ENCODE results near the gene PTPN14. TPM values are rescaled to one million over a fixed set of nuclear protein-coding genes. Genes with fewer than 3 reads are reported as not detected.

PTPN14 gene
- total RNA-seq, 1 experiment from 2014 or later, result 76.4 TPM

- Histone ChIP-seq H4K91ac (ENCODE audit: insufficient read length, low read depth, low read length) (no peak overlapping the region), H2BK5ac (ENCODE audit: insufficient read length, low read length) (no peak overlapping the region), H3K79me1 (ENCODE audit: insufficient read depth, low read depth, low read length, poor library complexity, severe bottlenecking) (no peaks in the 10 kb centered on the region), H3K4me2 (ENCODE audit: insufficient read depth, insufficient read length, low read length) (no peak overlapping the region), H3K14ac (ENCODE audit: insufficient read depth, low read length) (no peak overlapping the region), H2BK20ac (ENCODE audit: low read depth, low read length, poor library complexity, severe bottlenecking) (no peak overlapping the region), H3K9me3 (ENCODE audit: control insufficient read depth, low read depth, low read length) (no peaks in the 10 kb centered on the region), H3K23ac (ENCODE audit: insufficient read length, low read depth, low read length) (no peak overlapping the region), H4K5ac (ENCODE audit: insufficient read length, low read depth, low read length) (no peak overlapping the region), H3T11ph (ENCODE audit: low read length) (no peak overlapping the region), H3K23me2 (ENCODE audit: insufficient read length, low read depth, low read length, poor library complexity, severe bottlenecking) (no peaks in the 10 kb centered on the region), H3K79me2 (ENCODE audit: insufficient read depth, low read length) (no peaks in the 10 kb centered on the region), H2AK5ac (ENCODE audit: insufficient read length, low read length) (no peak overlapping the region), H3K9ac (ENCODE audit: extremely low read depth, insufficient read length, low read length) (no peak overlapping the region), H2BK12ac (ENCODE audit: insufficient read length, low read depth, low read length) (no peak overlapping the region), H4K8ac (replicated peaks; ENCODE audit: insufficient read length, low read depth, low read length) (no peak overlapping the region), H3K56ac (ENCODE audit: insufficient read length, low read depth, low read length) (no peak overlapping the region), H3K27ac (ENCODE audit: insufficient read length, low read depth, low read length) (no peak overlapping the region), H2AFZ (ENCODE audit: low read length) (no peak overlapping the region), H2BK120ac (ENCODE audit: low read depth, low read length, poor library complexity, severe bottlenecking) (no peak overlapping the region), H4K20me1 (ENCODE audit: control insufficient read depth, insufficient read depth, insufficient read length) (no peaks in the 10 kb centered on the region), H2BK15ac (ENCODE audit: low read depth, low read length) (no peak overlapping the region), H3K18ac (ENCODE audit: insufficient read length, low read depth, low read length) (no peak overlapping the region), H3K27me3 (ENCODE audit: insufficient read depth, low read length) (no peaks in the 10 kb centered on the region), H3K4ac (ENCODE audit: low read depth, low read length) (no peak overlapping the region), H3K4me1 (ENCODE audit: insufficient read depth, low read length) (peaks cover 5% of the 10 kb centered on the region; the same call in 1 of the 2 replicates)
- peaks cover 0 to 5% (median 4%) of the 10 kb centered on the region in 3 experiments; a peak in 2 of 7 replicates for H3K36me3 Mint-ChIP-seq (ENCODE audit: insufficient read depth in 1 of 3, low read depth in 3 of 3)
- TF ChIP-seq, protein P1, sequence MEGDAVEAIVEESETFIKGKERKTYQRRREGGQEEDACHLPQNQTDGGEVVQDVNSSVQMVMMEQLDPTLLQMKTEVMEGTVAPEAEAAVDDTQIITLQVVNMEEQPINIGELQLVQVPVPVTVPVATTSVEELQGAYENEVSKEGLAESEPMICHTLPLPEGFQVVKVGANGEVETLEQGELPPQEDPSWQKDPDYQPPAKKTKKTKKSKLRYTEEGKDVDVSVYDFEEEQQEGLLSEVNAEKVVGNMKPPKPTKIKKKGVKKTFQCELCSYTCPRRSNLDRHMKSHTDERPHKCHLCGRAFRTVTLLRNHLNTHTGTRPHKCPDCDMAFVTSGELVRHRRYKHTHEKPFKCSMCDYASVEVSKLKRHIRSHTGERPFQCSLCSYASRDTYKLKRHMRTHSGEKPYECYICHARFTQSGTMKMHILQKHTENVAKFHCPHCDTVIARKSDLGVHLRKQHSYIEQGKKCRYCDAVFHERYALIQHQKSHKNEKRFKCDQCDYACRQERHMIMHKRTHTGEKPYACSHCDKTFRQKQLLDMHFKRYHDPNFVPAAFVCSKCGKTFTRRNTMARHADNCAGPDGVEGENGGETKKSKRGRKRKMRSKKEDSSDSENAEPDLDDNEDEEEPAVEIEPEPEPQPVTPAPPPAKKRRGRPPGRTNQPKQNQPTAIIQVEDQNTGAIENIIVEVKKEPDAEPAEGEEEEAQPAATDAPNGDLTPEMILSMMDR (conservative IDR thresholded peaks at IDR 0.05), result no peak
- no peak overlapping the region for H3K4me3 Mint-ChIP-seq
- no CpG with 5 or more reads among the region's 1 CpG for WGBS (ENCODE audit: extremely low coverage, insufficient read length, low lambda C conversion rate)
- no peaks in the 10 kb centered on the region for H3K27me3 Mint-ChIP-seq (ENCODE audit: low read depth)
- H3K27ac Mint-ChIP-seq, result 0 out of 7 replicates have a peak overlapping the region, but pooled peaks of 1 of the 3 experiments have one; percentile 34
- peaks cover 11 to 26% of the 10 kb centered on the region in 2 experiments for H3K4me1 Mint-ChIP-seq
- no peak for DNase-seq
- no peaks in the 10 kb centered on the region; a peak in 1 of 5 replicates for H3K9me3 Mint-ChIP-seq
Measured at GRCh38 chr1:214432245-214432644, 119.2 kb downstream of the PTPN14 start.
